CD4-positive, alpha-beta T cell treated with Interleukin-6 at 100 ng/mL for 8 hours (primary cell): ENCODE data around the gene CD274.

Experiments
- DNase-seq: peaks from one replicate; pipeline ENCODE4 v3.0.0-alpha.2; 2020; ENCODE audit warnings: mixed read lengths, low spot score

Gene CD274

GRCh38 chr9:5500441-5501235 lies 50.3 kb downstream of the CD274 start:
- no peak for DNase-seq

GRCh38 chr9:5502553-5502952 lies 52.2 kb downstream of the CD274 start:
- no peak for DNase-seq

GRCh38 chr9:5509573-5509972 lies 59.2 kb downstream of the CD274 start:
- no peak for DNase-seq

- peak; percentile 23 for DNase-seq
These were observed 60.1 kb downstream of the CD274 start, which contains the start of gene PDCD1LG2 for GRCh38 chr9:5510360-5510931. Gene PDCD1LG2 (plus strand): TSS chr9:5510531. CDS start chr9:5522547, 12,016 bp downstream.

- no peak for DNase-seq
These were observed 60.6 kb downstream of the CD274 start for GRCh38 chr9:5510989-5511388.

GRCh38 chr9:5511476-5511875 lies 61.1 kb downstream of the CD274 start:
- DNase-seq, result no peak

GRCh38 chr9:5511935-5512580 lies 61.7 kb downstream of the CD274 start:
- DNase-seq, result no peak

- DNase-seq, result no peak
These were observed 62.5 kb downstream of the CD274 start for GRCh38 chr9:5512658-5513452.

GRCh38 chr9:5513966-5514616 lies 63.7 kb downstream of the CD274 start:
- no peak for DNase-seq

GRCh38 chr9:5514617-5515260 lies 64.4 kb downstream of the CD274 start:
- DNase-seq, result no peak

GRCh38 chr9:5515261-5515650 lies 64.9 kb downstream of the CD274 start:
- no peak for DNase-seq

GRCh38 chr9:5516453-5517220 lies 66.3 kb downstream of the CD274 start:
- no peak for DNase-seq

GRCh38 chr9:5518171-5518936 lies 68.0 kb downstream of the CD274 start:
- DNase-seq, result no peak

GRCh38 chr9:5518937-5519319 lies 68.6 kb downstream of the CD274 start:
- DNase-seq, result no peak
